NB4 (cell line): Measurements from ENCODE around the gene KCNK18.

Source experiments
- CTCF ChIP-seq: IDR thresholded peaks from one replicate; pipeline ENCODE4 v1.5.1; 2012; ENCODE audit warnings: low read depth, low read length
- MYC ChIP-seq: IDR thresholded peaks from 2 replicates; pipeline ENCODE4 v1.6.1; 2011; ENCODE audit warnings: low read depth, low read length
- POLR2A ChIP-seq: IDR thresholded peaks from 2 replicates; pipeline ENCODE4 v1.6.1; 2011; ENCODE audit warnings: mild to moderate bottlenecking; ENCODE audit not compliant: insufficient read length; ENCODE audit errors: extremely low read depth

- TF ChIP-seq CTCF (no peak), MYC (no peak), POLR2A (no peak)
Measured at GRCh38 chr10:117223693-117224430, 26.6 kb downstream of the KCNK18 start.
